Neuronal stem cell (in vitro differentiated cells): ENCODE measurements around the gene GNPTAB.

Experiments used
- DNase-seq: peaks from one replicate; pipeline ENCODE4 v3.0.0-alpha.2; 2013; ENCODE audit warnings: low spot score
- H2AFZ ChIP-seq: one replicate; pipeline ENCODE4 v1.6.1; 2013; ENCODE audit warnings: mild to moderate bottlenecking, low read length, inconsistent platforms
- H2AK5ac ChIP-seq: 2 replicates; pipeline ENCODE4 v1.6.1; 2013; ENCODE audit warnings: low read depth, mild to moderate bottlenecking, inconsistent platforms, low read length, moderate library complexity, mixed read lengths
- H2BK120ac ChIP-seq: 2 replicates; pipeline ENCODE4 v1.6.1; 2013; ENCODE audit warnings: low read depth, mild to moderate bottlenecking, inconsistent platforms, low read length, moderate library complexity, mixed read lengths
- H2BK12ac ChIP-seq: one replicate; pipeline ENCODE4 v1.6.1; 2013; ENCODE audit warnings: low read length, inconsistent platforms
- H2BK15ac ChIP-seq: 2 replicates; pipeline ENCODE4 v1.6.1; 2013; ENCODE audit warnings: mild to moderate bottlenecking, low read length, inconsistent platforms, mixed read lengths
- H2BK5ac ChIP-seq: one replicate; pipeline ENCODE4 v1.6.1; 2013; ENCODE audit warnings: inconsistent platforms, mild to moderate bottlenecking, low read length, moderate library complexity
- H3K14ac ChIP-seq: one replicate; pipeline ENCODE4 v1.6.1; 2013; ENCODE audit warnings: low read length, inconsistent platforms
- H3K18ac ChIP-seq: 2 replicates; pipeline ENCODE4 v1.6.1; 2013; ENCODE audit warnings: low read length, inconsistent platforms
- H3K23ac ChIP-seq: 2 replicates; pipeline ENCODE4 v1.6.1; 2013; ENCODE audit warnings: low read depth, mild to moderate bottlenecking, mixed read lengths, low read length, inconsistent platforms; ENCODE audit not compliant: poor library complexity
- H3K27ac ChIP-seq: replicated peaks from 3 replicates; pipeline ENCODE4 v1.5.1; 2013; ENCODE audit warnings: low read length, inconsistent platforms
- H3K27me3 ChIP-seq, 3 experiments: 2 replicates each; pipeline ENCODE4 v1.6.1; 2013; ENCODE audit warnings: low read length in 3 of 3, mild to moderate bottlenecking in 2 of 3, inconsistent platforms in 1 of 3, low read depth in 1 of 3, mixed read lengths in 1 of 3, moderate library complexity in 1 of 3; ENCODE audit not compliant: control insufficient read depth in 3 of 3, insufficient read depth in 3 of 3
- H3K36me3 ChIP-seq, 2 donors: replicated peaks in 1 of 2; 2 replicates each; pipeline ENCODE4 v1.6.1; 2013; ENCODE audit warnings: low read length in 2 of 2; ENCODE audit not compliant: control insufficient read depth in 2 of 2, insufficient read depth in 2 of 2
- H3K4ac ChIP-seq: 2 replicates; pipeline ENCODE4 v1.6.1; 2013; ENCODE audit warnings: inconsistent platforms, mild to moderate bottlenecking, low read length, moderate library complexity
- H3K4me1 ChIP-seq, 2 donors: 1 replicate in 1 of 2; 2 replicates in 1 of 2; pipeline ENCODE4 v1.6.1; 2013; ENCODE audit warnings: low read length in 2 of 2, low read depth in 1 of 2; ENCODE audit not compliant: control insufficient read depth in 2 of 2, insufficient read depth in 1 of 2
- H3K4me2 ChIP-seq: one replicate; pipeline ENCODE4 v1.6.1; 2013; ENCODE audit warnings: mild to moderate bottlenecking, low read length, inconsistent platforms; ENCODE audit not compliant: insufficient read depth, poor library complexity, severe bottlenecking
- H3K4me3 ChIP-seq, 2 donors: 2 replicates each; pipeline ENCODE4 v1.5.1; 2013; ENCODE audit warnings: low read length in 2 of 2, mild to moderate bottlenecking in 2 of 2, inconsistent platforms in 1 of 2, moderate library complexity in 1 of 2
- H3K79me1 ChIP-seq: one replicate; pipeline ENCODE4 v1.6.1; 2013; ENCODE audit warnings: low read depth, mild to moderate bottlenecking, inconsistent platforms, low read length, moderate library complexity
- H3K9ac ChIP-seq: one replicate; pipeline ENCODE4 v1.6.1; 2013; ENCODE audit warnings: mild to moderate bottlenecking, low read depth, low read length, inconsistent platforms; ENCODE audit not compliant: poor library complexity
- H3K9me3 ChIP-seq, 2 donors: replicated peaks in 1 of 2; 2 replicates each; pipeline versions ENCODE3 to v1.6.1; 2013; ENCODE audit warnings: low read length in 2 of 2, mild to moderate bottlenecking in 2 of 2, inconsistent platforms in 1 of 2, low read depth in 1 of 2, mixed read lengths in 1 of 2, moderate library complexity in 1 of 2; ENCODE audit not compliant: control insufficient read depth in 2 of 2, insufficient read depth in 1 of 2
- H4K8ac ChIP-seq: one replicate; pipeline ENCODE4 v1.6.1; 2013; ENCODE audit warnings: low read depth, mild to moderate bottlenecking, inconsistent platforms, low read length, moderate library complexity
- H4K91ac ChIP-seq: one replicate; pipeline ENCODE4 v1.6.1; 2013; ENCODE audit warnings: low read length, low read depth, mild to moderate bottlenecking, inconsistent platforms; ENCODE audit not compliant: poor library complexity
- WGBS, 2 donors: extraction: QIAGEN DNeasy Blood & Tissue Kit; methylation state at CpG; one replicate each; pipeline ENCODE4 v1.1.7; 2013; ENCODE audit warnings: missing lambda C conversion rate in 2 of 2, mixed read lengths in 1 of 2; ENCODE audit not compliant: insufficient read length in 2 of 2, insufficient replicate concordance in 1 of 2; ENCODE audit errors: extremely low coverage in 2 of 2; 5-methylcytosine and 5-hydroxymethylcytosine counted together

Gene GNPTAB

GRCh38 chr12:101777978-101778377, 52.8 kb downstream of the GNPTAB start:
- H2BK15ac ChIP-seq = no peak overlapping the region
- DNase-seq = no peak
- H3K4ac ChIP-seq = no peak overlapping the region

DNA sequence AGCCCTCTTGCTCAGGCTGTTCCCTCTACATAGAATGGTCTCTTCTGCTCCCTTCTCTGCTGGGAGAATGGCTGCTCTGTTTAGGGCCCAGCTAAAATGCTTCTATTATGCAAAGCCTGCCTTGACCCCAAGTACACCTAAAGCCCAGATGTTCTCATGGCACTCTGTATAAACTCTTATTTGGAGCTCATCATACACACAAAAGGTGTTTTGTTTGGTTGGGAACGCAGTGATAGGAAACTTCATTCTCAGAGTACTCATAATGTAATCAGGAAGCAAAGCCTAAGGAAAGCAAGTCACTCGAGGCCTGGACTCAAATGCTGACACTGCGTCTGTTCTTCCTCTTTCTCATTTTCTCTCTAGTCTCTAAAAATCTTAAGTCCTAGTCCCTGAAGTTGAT, 53.3 kb downstream of the GNPTAB start:
- Histone ChIP-seq H2BK15ac (no peak overlapping the region), H3K27ac (no peak overlapping the region), H3K27me3 (no peaks in the 10 kb centered on the region), H3K4me1 (no peaks in the 10 kb centered on the region), H3K79me1 (no peaks in the 10 kb centered on the region), H3K4me3 (no peak overlapping the region), H3K23ac (no peak overlapping the region), H3K14ac (no peak overlapping the region), H2AFZ (no peak overlapping the region), H2BK5ac (no peak overlapping the region), H2BK120ac (no peak overlapping the region), H4K8ac (no peak overlapping the region), H3K4me2 (no peak overlapping the region), H3K18ac (no peak overlapping the region), H3K36me3 (no peaks in the 10 kb centered on the region), H2AK5ac (no peak overlapping the region), H3K4ac (no peak overlapping the region), H4K91ac (no peak overlapping the region), H3K9me3 (no peaks in the 10 kb centered on the region), H2BK12ac (no peak overlapping the region), H3K9ac (no peak overlapping the region)
- no CpG with 5 or more reads among the region's 3 CpGs for WGBS, 2 donors
- DNase-seq = no peak

More at GRCh38 chr12:101777978-101778377, 52.8 kb downstream of the GNPTAB start:
- no CpG with 5 or more reads among the region's 4 CpGs for WGBS, 2 donors
- H3K36me3 ChIP-seq = no peaks in the 10 kb centered on the region
- H2BK12ac ChIP-seq = no peak overlapping the region
- no peak overlapping the region for H3K4me3 ChIP-seq
- no peaks in the 10 kb centered on the region for H3K79me1 ChIP-seq
- no peak overlapping the region for H3K4me2 ChIP-seq
- no peak overlapping the region for H2BK120ac ChIP-seq
- no peaks in the 10 kb centered on the region for H3K4me1 ChIP-seq
- no peak overlapping the region for H3K27ac ChIP-seq
- H3K9me3 ChIP-seq = no peaks in the 10 kb centered on the region
- no peak overlapping the region for H3K23ac ChIP-seq
- H4K91ac ChIP-seq = no peak overlapping the region
- H4K8ac ChIP-seq = no peak overlapping the region
- no peak overlapping the region for H3K9ac ChIP-seq
- no peak overlapping the region for H2BK5ac ChIP-seq
- no peak overlapping the region for H2AK5ac ChIP-seq
- H3K14ac ChIP-seq = no peak overlapping the region
- no peak overlapping the region for H3K18ac ChIP-seq
- no peaks in the 10 kb centered on the region for H3K27me3 ChIP-seq
- no peak overlapping the region for H2AFZ ChIP-seq

- no peaks in the 10 kb centered on the region for H3K79me1 ChIP-seq
- no peak overlapping the region for H3K4me3 ChIP-seq
- H2BK12ac ChIP-seq = no peak overlapping the region
- no peaks in the 10 kb centered on the region for H3K27me3 ChIP-seq
- H3K14ac ChIP-seq = no peak overlapping the region
- H2AFZ ChIP-seq = no peak overlapping the region
- no peak overlapping the region for H2BK5ac ChIP-seq
- H4K91ac ChIP-seq = no peak overlapping the region
- H4K8ac ChIP-seq = no peak overlapping the region
- no peak overlapping the region for H3K23ac ChIP-seq
- no peak for DNase-seq
- H3K4me2 ChIP-seq = no peak overlapping the region
- no peak overlapping the region for H2BK15ac ChIP-seq
- no peak overlapping the region for H2BK120ac ChIP-seq
- H3K4me1 ChIP-seq = no peaks in the 10 kb centered on the region
- H2AK5ac ChIP-seq = no peak overlapping the region
- H3K9me3 ChIP-seq = no peaks in the 10 kb centered on the region
- no peaks in the 10 kb centered on the region for H3K36me3 ChIP-seq
- no peak overlapping the region for H3K18ac ChIP-seq
- no peak overlapping the region for H3K4ac ChIP-seq
- no CpG with 5 or more reads among the region's 2 CpGs for WGBS, 2 donors
- no peak overlapping the region for H3K9ac ChIP-seq
- H3K27ac ChIP-seq = no peak overlapping the region
Measured at GRCh38 chr12:101775816-101776215, 54.9 kb downstream of the GNPTAB start.

DNA sequence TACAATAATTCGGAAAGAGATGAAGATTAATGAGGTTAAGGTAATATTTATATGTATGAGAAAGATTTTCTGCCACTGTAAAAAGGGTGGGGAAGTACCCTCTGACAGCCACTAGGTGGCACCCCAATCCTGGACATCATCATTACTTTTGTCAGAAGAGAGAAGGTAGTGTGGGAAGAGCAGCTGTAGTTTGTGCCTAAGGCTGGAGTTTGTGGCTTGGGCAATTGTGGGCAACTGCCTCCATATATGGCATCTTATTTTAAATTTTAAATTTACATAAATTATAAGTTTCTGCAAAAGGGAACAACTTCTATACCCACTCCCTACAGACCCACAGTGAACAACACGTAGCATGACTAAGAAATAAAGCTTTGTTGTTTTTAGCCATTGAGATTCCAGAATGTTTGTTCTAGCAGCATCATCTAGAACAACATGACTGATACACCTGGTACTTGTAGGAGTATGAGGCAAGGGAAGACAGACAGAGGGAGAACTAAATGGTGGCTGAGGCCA, 57.1 kb downstream of the GNPTAB start:
- H2BK12ac ChIP-seq = no peak overlapping the region
- no peak overlapping the region for H3K4me2 ChIP-seq
- H2AFZ ChIP-seq = no peak overlapping the region
- peak; percentile 43 for DNase-seq
- no peak overlapping the region for H3K18ac ChIP-seq
- 100% methylated on average over 1 of the region's 2 CpGs for WGBS, 2 donors
- no peak overlapping the region for H4K8ac ChIP-seq
- peaks cover 0 to 3% of the 10 kb centered on the region in 2 donors for H3K36me3 ChIP-seq
- no peak overlapping the region for H3K27ac ChIP-seq
- no peak overlapping the region for H3K4ac ChIP-seq
- no peak overlapping the region for H3K9ac ChIP-seq
- no peak overlapping the region for H2BK120ac ChIP-seq
- no peak overlapping the region for H2BK15ac ChIP-seq
- no peak overlapping the region for H3K23ac ChIP-seq
- H3K4me3 ChIP-seq = no peak overlapping the region
- H3K27me3 ChIP-seq = no peaks in the 10 kb centered on the region
- no peak overlapping the region for H4K91ac ChIP-seq
- no peaks in the 10 kb centered on the region for H3K9me3 ChIP-seq
- H3K79me1 ChIP-seq = no peaks in the 10 kb centered on the region
- H3K4me1 ChIP-seq = no peaks in the 10 kb centered on the region
- H2BK5ac ChIP-seq = no peak overlapping the region
- H2AK5ac ChIP-seq = no peak overlapping the region
- H3K14ac ChIP-seq = no peak overlapping the region
